ENCODE data around the gene HMCN2. TPM values are rescaled to one million over a fixed set of nuclear protein-coding genes. Genes with fewer than 3 reads are reported as not detected.

Gene HMCN2
- total and polyA plus RNA-seq, 2 donors (not counting 3 experiments of a cell fraction or from before 2014, with no cell fraction given) = 0.04 to 0.24 TPM

DNA sequence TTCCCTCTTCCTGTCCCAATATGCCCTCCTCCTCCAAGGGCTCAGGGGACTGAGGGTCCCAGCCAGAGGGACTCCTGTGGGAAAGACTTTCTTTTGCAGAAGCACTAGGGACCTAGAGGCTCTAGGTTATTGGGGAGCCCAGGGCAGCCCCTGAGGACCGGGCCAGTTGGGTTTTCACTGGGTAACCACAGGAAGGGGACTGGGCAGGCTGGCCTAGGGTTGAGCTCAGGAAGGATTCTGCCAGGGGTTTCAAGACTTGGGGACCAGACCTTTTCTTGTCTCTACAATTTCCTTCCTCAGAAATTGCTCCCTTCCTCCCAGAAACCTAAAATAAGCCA, 24.4 kb upstream of the HMCN2 start:
- intact Hi-C loops (cut with micrococcal nuclease) = no loop called here
- no TSS peak for BruUV-seq (replicated peaks)
- Histone ChIP-seq H2AFZ (ENCODE audit: low read depth, low read length) (peak overlapping the region; percentile 94), H3K9ac (replicated peaks; ENCODE audit: extremely low read depth, insufficient read depth, low read length) (no peak overlapping the region), H3K27me3 (ENCODE audit: control insufficient read depth in 2 of 2, insufficient read depth in 2 of 2, low read length in 2 of 2) (no peaks in the 10 kb centered on the region), H3K9me1 (replicated peaks; ENCODE audit: control insufficient read depth, extremely low read depth, insufficient read depth, low read length) (no peaks in the 10 kb centered on the region), H3K9me3 (replicated peaks; ENCODE audit: control insufficient read depth, insufficient read depth, low read length) (no peaks in the 10 kb centered on the region), H3K36me3 (ENCODE audit: control insufficient read depth in 2 of 2, extremely low read depth in 1 of 2, insufficient read depth in 2 of 2, low read length in 2 of 2) (no peaks in the 10 kb centered on the region), H4K20me1 (replicated peaks; ENCODE audit: control insufficient read depth, extremely low read depth, insufficient read depth, low read length) (no peaks in the 10 kb centered on the region), H3K4me1 (ENCODE audit: control insufficient read depth, extremely low read depth, insufficient read depth, low read length) (no peaks in the 10 kb centered on the region), H3K27ac (ENCODE audit: insufficient read depth, low read depth, low read length) (no peak overlapping the region), H3K79me2 (ENCODE audit: control insufficient read depth, insufficient read depth, low read length) (no peaks in the 10 kb centered on the region), H3K4me2 (ENCODE audit: insufficient read depth, low read length) (no peak overlapping the region), H3K4me3 (replicated peaks in 1 of 3; ENCODE audit: insufficient read depth in 1 of 3, low read depth in 1 of 3, low read length in 3 of 3) (no peak overlapping the region)
- dilution Hi-C loops (cut with MboI; ENCODE audit: extremely low pct_ligation_motif_present, low sequenced_read_pairs) = no loop called here
- CTCF ChIA-PET = interaction anchor here (1.7 to 3.2 kb wide), 2 partner anchors 12 to 134 kb away, joined by 8 to 11 read pairs; no protein-coding TSS in a partner anchor
- DNase-seq (ENCODE audit: low read depth, low spot score) (no peak), FAIRE-seq (no peak)
- POLR2A ChIA-PET = no interaction called here
- no peak for TF ChIP-seq MYC (IDR thresholded peaks at IDR 0.05; ENCODE audit: low read depth, low read length)

DNA sequence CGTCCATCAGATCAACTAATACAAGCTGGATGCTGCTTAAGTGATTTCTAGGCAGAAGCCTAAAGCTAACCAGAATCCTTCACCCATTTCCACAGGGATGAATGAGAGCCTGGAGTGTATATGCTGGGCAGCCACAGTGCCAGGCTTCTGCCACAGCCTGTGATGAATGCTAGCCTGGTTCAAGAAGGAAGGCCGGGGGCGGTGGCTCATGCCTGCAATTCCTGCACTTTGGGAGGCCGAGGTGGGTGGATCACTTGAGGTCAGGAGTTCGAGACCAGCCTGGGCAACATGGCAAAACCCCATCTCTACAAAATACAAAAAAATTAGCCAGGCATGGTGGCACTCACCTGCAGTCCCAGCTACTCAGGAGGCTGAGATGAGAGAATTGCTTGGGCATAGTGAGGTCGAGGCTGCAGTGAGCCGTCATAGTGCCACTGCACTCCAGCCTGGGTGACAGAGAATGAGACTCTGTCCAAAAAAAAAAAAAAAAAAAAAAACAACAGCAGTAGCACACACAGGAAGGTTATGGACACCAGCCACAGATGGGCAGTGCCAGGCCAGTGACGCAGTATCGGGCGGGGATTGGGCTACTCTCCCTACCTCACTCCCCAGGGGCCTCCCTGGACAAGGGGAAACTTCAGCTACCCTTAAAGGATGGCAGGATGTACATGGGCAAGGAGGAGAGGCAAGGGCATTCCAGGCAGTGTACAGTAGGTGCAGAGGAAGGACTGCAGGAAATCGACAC, 23.1 kb upstream of the HMCN2 start:
- no peak for DNase-seq (ENCODE audit: low read depth, low spot score)
- Histone ChIP-seq H3K36me3 (ENCODE audit: control insufficient read depth in 2 of 2, extremely low read depth in 1 of 2, insufficient read depth in 2 of 2, low read length in 2 of 2) (no peaks in the 10 kb centered on the region), H3K9me1 (replicated peaks; ENCODE audit: control insufficient read depth, extremely low read depth, insufficient read depth, low read length) (no peaks in the 10 kb centered on the region), H3K4me1 (ENCODE audit: control insufficient read depth, extremely low read depth, insufficient read depth, low read length) (no peaks in the 10 kb centered on the region), H4K20me1 (replicated peaks; ENCODE audit: control insufficient read depth, extremely low read depth, insufficient read depth, low read length) (no peaks in the 10 kb centered on the region), H3K9ac (replicated peaks; ENCODE audit: extremely low read depth, insufficient read depth, low read length) (no peak overlapping the region), H3K4me2 (ENCODE audit: insufficient read depth, low read length) (no peak overlapping the region), H3K4me3 (replicated peaks in 1 of 3; ENCODE audit: insufficient read depth in 1 of 3, low read depth in 1 of 3, low read length in 3 of 3) (no peak overlapping the region), H3K27ac (ENCODE audit: insufficient read depth, low read depth, low read length) (no peak overlapping the region), H2AFZ (ENCODE audit: low read depth, low read length) (peak overlapping the region; percentile 8), H3K9me3 (replicated peaks; ENCODE audit: control insufficient read depth, insufficient read depth, low read length) (no peaks in the 10 kb centered on the region), H3K27me3 (ENCODE audit: control insufficient read depth in 2 of 2, insufficient read depth in 2 of 2, low read length in 2 of 2) (no peaks in the 10 kb centered on the region), H3K79me2 (ENCODE audit: control insufficient read depth, insufficient read depth, low read length) (no peaks in the 10 kb centered on the region)
- intact Hi-C loops (cut with micrococcal nuclease) (loop anchor here (2.0 kb wide), 1 partner anchor 100 kb away; no protein-coding TSS in a partner anchor), dilution Hi-C loops (cut with MboI; ENCODE audit: extremely low pct_ligation_motif_present, low sequenced_read_pairs) (no loop called here)
- no TSS peak for BruUV-seq (replicated peaks)
- CTCF ChIA-PET = interaction anchor here (0.8 to 3.2 kb wide), 5 partner anchors 9 to 135 kb away, joined by 3 to 11 read pairs (median 7); no protein-coding TSS in a partner anchor
- no peak for FAIRE-seq
- TF ChIP-seq EZH2 (IDR thresholded peaks at IDR 0.05; ENCODE audit: borderline replicate concordance, low read depth, low read length, severe bottlenecking) (no peak), POLR2A (IDR thresholded peaks at IDR 0.05; ENCODE audit: low read depth, low read length) (no peak), FOS (IDR thresholded peaks at IDR 0.05; ENCODE audit: borderline replicate concordance, insufficient read depth, low read length) (no peak), POLR2AphosphoS5 (IDR thresholded peaks at IDR 0.05; ENCODE audit: insufficient read depth, low read depth, low read length) (no peak), MAX (IDR thresholded peaks at IDR 0.05; ENCODE audit: insufficient read depth, insufficient read length) (no peak), MYC (IDR thresholded peaks at IDR 0.05; ENCODE audit: low read depth, low read length) (no peak), JUN (IDR thresholded peaks at IDR 0.05; ENCODE audit: borderline replicate concordance, insufficient read depth, insufficient read length, low read depth) (no peak)
- POLR2A ChIA-PET = no interaction called here
